DOHH2 (cell line): ENCODE results near the gene KLK6.

Experiments
- EZH2phosphoT487 ChIP-seq: fragments of 200-600 bp; sonication (generic); IDR thresholded peaks from 2 replicates; pipeline ENCODE4 v1.6.1; 2017; ENCODE audit warnings: borderline replicate concordance, mild to moderate bottlenecking, antibody characterized with exemption, low read length, moderate library complexity, mixed read lengths
- TF ChIP-seq, protein P1 (sequence below): fragments of 200-600 bp; sonication (generic); IDR thresholded peaks from one replicate; pipeline ENCODE4 v1.5.1; 2014; ENCODE audit warnings: antibody characterized with exemption, mild to moderate bottlenecking, low read depth, low read length; ENCODE audit not compliant: poor library complexity, severe bottlenecking

DNA sequence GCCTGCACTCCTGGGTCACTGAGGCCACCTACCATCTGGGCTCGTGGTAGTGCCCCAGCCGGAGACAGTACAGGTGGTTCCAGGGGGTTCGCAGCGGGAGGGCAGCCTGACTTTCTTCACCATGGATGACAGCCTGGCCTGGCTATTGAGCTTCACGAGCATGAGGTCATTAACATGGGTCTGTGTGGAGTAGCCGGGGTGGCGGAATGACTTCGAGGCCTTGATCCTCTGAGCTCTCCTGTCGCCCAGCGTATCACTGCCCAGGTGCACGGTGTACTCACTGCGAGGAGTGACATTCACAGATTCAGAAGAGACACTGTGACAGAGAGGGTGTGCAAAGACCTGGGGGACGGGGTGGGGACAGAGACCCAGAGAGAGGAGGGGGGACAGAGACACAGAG lies 10.8 kb upstream of the KLK6 start:
- TF ChIP-seq, protein P1, sequence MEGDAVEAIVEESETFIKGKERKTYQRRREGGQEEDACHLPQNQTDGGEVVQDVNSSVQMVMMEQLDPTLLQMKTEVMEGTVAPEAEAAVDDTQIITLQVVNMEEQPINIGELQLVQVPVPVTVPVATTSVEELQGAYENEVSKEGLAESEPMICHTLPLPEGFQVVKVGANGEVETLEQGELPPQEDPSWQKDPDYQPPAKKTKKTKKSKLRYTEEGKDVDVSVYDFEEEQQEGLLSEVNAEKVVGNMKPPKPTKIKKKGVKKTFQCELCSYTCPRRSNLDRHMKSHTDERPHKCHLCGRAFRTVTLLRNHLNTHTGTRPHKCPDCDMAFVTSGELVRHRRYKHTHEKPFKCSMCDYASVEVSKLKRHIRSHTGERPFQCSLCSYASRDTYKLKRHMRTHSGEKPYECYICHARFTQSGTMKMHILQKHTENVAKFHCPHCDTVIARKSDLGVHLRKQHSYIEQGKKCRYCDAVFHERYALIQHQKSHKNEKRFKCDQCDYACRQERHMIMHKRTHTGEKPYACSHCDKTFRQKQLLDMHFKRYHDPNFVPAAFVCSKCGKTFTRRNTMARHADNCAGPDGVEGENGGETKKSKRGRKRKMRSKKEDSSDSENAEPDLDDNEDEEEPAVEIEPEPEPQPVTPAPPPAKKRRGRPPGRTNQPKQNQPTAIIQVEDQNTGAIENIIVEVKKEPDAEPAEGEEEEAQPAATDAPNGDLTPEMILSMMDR, result no peak
- TF ChIP-seq EZH2phosphoT487, result no peak
